Progenitor cell of endocrine pancreas (in vitro differentiated cells): ENCODE results near the gene CDH24. TPM values are rescaled to one million over a fixed set of nuclear protein-coding genes. Genes with fewer than 3 reads are reported as not detected.

Experiments used
- DNase-seq: peaks from one replicate; pipeline ENCODE4 v3.0.0; 2021; ENCODE audit warnings: low spot score; ENCODE audit not compliant: unreplicated experiment
- H3K27ac Mint-ChIP-seq: 2 replicates; pipeline ENCODE4 v1.8.0; 2021; ENCODE audit warnings: mild to moderate bottlenecking, moderate library complexity, mixed read lengths
- H3K27me3 Mint-ChIP-seq: 2 replicates; pipeline ENCODE4 v1.8.0; 2021; ENCODE audit warnings: mixed read lengths
- H3K36me3 Mint-ChIP-seq: 2 replicates; pipeline ENCODE4 v1.8.0; 2022; ENCODE audit warnings: mixed read lengths; ENCODE audit not compliant: insufficient read depth
- H3K4me1 Mint-ChIP-seq: 2 replicates; pipeline ENCODE4 v1.8.0; 2021; ENCODE audit warnings: low read depth, mixed read lengths
- H3K4me3 Mint-ChIP-seq: 2 replicates; pipeline ENCODE4 v1.8.0; 2021; ENCODE audit warnings: low read depth, mild to moderate bottlenecking, moderate library complexity, mixed read lengths
- H3K9me3 Mint-ChIP-seq: 2 replicates; pipeline ENCODE4 v1.8.0; 2021; ENCODE audit warnings: low read depth, mixed read lengths
- CTCF ChIP-seq: fragments of 200-600 bp; sonication (generic); IDR thresholded peaks from one replicate; pipeline ENCODE4 v1.5.0; 2021; ENCODE audit warnings: antibody characterized with exemption, mild to moderate bottlenecking; ENCODE audit not compliant: unreplicated experiment
- total RNA-seq: library from RNA; stranded (reverse); gene quantifications from 2 replicates; pipeline ENCODE4 v1.2.1, GENCODE V29; 2021

The CDH24 gene
- total RNA-seq, 1 donor from 2014 or later, result 25.1 TPM

DNA sequence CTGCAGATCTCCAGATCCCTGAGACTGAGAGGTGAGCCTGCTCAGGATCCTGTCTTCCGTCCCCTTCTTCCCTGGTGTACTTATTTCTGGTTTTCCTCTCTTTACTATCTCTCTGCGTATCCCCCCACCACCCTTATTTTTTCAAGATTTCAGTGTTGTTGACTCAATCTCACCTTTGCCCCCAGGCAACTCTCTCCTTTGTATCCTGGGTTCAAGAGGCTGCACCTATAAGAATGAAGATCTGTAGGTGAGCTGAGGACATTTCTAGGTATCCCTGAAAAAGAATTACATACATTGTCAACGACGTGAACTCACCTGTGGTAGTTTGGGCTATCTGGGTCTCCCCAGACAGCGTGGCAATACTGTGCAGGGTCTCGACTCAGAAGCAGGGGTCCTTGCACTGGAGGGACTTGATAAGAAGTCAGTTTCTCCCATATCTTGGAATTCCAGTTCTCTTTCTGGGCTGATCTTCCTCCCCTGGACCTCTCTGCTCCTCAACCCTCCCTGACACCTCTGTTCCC, 46.8 kb upstream of the CDH24 start:
- Mint-ChIP-seq H3K4me3 (no peak overlapping the region), H3K27ac (peak overlapping the region; percentile 8), H3K9me3 (no peaks in the 10 kb centered on the region), H3K4me1 (peaks cover 12% of the 10 kb centered on the region), H3K27me3 (peaks cover 14% of the 10 kb centered on the region), H3K36me3 (no peaks in the 10 kb centered on the region)
- no peak for TF ChIP-seq CTCF
- no peak for DNase-seq

DNA sequence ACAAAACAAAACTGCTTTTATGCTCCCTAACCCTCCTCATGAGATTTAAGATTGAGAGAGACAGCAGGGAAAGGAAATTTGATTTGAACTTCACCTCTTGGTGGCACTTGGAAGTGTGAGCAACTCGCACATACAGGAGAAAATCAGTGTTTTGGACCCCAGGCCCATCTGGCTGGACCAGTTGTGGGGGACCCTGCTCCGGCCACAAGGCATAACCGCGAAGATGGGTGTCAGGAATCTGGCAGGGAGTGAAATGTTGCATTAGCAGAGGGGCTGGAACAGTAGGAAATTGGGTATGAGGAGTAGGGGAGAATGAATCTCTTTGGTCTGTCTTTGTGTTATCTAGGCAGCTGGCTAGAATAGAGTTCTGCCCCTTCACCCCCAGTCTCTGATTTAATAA, 46.3 kb upstream of the CDH24 start:
- Mint-ChIP-seq H3K4me3 (no peak overlapping the region), H3K4me1 (peaks cover 12% of the 10 kb centered on the region), H3K27ac (no peak overlapping the region), H3K9me3 (no peaks in the 10 kb centered on the region), H3K36me3 (no peaks in the 10 kb centered on the region), H3K27me3 (peaks cover 14% of the 10 kb centered on the region)
- TF ChIP-seq CTCF, result no peak
- no peak for DNase-seq

GRCh38 chr14:23102801-23103200, 45.5 kb upstream of the CDH24 start:
- no peak overlapping the region for H3K27ac Mint-ChIP-seq
- no peaks in the 10 kb centered on the region for H3K36me3 Mint-ChIP-seq
- H3K27me3 Mint-ChIP-seq, result peaks cover 14% of the 10 kb centered on the region
- peaks cover 12% of the 10 kb centered on the region for H3K4me1 Mint-ChIP-seq
- H3K4me3 Mint-ChIP-seq, result no peak overlapping the region
- no peaks in the 10 kb centered on the region for H3K9me3 Mint-ChIP-seq
- no peak for TF ChIP-seq CTCF
- no peak for DNase-seq

- no peak for TF ChIP-seq CTCF
Measured at GRCh38 chr14:23101986-23102625, 44.8 kb upstream of the CDH24 start.

DNA sequence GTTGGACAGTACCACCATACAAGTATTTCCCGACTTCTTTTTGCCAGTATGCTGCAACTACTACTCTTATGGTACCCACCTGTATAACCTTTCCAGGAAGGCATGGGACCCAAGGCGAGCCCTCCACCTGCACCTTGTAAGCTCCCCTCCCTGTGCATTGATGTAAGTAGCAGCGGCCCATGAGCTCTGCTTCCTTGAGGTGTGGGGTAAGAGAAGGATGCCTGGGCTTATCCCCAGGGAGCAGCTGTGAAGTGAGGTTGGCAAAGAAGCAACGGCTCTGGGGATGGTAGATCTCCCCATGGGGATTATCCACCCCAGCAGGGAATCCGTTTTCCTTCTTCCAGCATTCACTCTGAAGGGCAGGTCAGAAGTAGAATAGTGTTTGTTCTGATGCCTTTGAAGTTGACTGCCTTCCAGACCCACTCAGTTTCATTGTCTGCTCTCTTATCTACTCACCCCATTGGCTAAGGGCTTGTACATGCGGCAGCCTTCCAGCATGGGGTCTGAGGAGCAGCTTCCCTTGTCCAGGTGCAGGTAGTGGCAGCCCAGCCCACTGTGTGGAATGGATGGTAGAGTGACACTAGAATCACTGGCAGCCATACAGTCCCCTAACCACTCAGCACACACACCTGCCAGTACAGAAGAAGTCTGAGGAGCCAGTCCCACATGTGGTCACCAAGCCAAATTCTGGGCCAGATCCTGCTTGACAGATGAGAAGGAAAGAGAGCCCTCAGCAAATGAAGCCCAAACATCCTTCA, 44.1 kb upstream of the CDH24 start:
- H3K4me3 Mint-ChIP-seq, result no peak overlapping the region
- peaks cover 14% of the 10 kb centered on the region for H3K27me3 Mint-ChIP-seq
- no peaks in the 10 kb centered on the region for H3K36me3 Mint-ChIP-seq
- no peaks in the 10 kb centered on the region for H3K9me3 Mint-ChIP-seq
- peaks cover 18% of the 10 kb centered on the region for H3K4me1 Mint-ChIP-seq
- no peak for DNase-seq
- TF ChIP-seq CTCF, result no peak
- H3K27ac Mint-ChIP-seq, result no peak overlapping the region

More at GRCh38 chr14:23101986-23102625, 44.8 kb upstream of the CDH24 start:
- peaks cover 16% of the 10 kb centered on the region for H3K4me1 Mint-ChIP-seq
- no peak overlapping the region for H3K4me3 Mint-ChIP-seq
- H3K36me3 Mint-ChIP-seq, result no peaks in the 10 kb centered on the region
- no peak overlapping the region for H3K27ac Mint-ChIP-seq
- no peaks in the 10 kb centered on the region for H3K9me3 Mint-ChIP-seq
- peaks cover 14% of the 10 kb centered on the region for H3K27me3 Mint-ChIP-seq
- DNase-seq, result no peak
